A549 treated with GW870086 at 1 μM for 4 hours (cell line): ENCODE results near the gene PRSS50. TPM values are rescaled to one million over a fixed set of nuclear protein-coding genes. Genes with fewer than 3 reads are reported as not detected.

Source experiments
- total RNA-seq: library from RNA; stranded (reverse); fragments of 200-300 nt; extraction: Qiagen RNA extraction; gene quantifications from 5 replicates; pipeline ENCODE4 v1.2.3, GENCODE V29; 2022; ENCODE audit warnings: low read depth

The PRSS50 gene
- not detected in 5 replicates for total RNA-seq

GRCh38 chr3:46717447-46718231, at the start of gene PRSS50:
Gene PRSS50, minus strand, starts transcription at chr3:46717869. Its CDS starts 45 bp downstream, at chr3:46717824.

GRCh38 chr3:46701181-46701939, 16.3 kb downstream of the PRSS50 start, which contains the start of gene TMIE:
Gene TMIE, plus strand, starts transcription at chr3:46701392. Its CDS starts 96 bp downstream, at chr3:46701488.

GRCh38 chr3:46693038-46693891, 24.4 kb downstream of the PRSS50 start, which contains the start of gene ALS2CL:
Gene ALS2CL, minus strand, starts transcription at chr3:46693679. Its CDS starts 4,239 bp downstream, at chr3:46689440.

Other genes with a start within 250 kb of the PRSS50 start
- not detected in 5 replicates for gene RTP3, start 219.9 kb downstream of the PRSS50 start, total RNA-seq
- not detected in 5 replicates for gene LRRC2, start 151.6 kb downstream of the PRSS50 start, total RNA-seq
- not detected in 5 replicates for gene FAM240A, start 105.3 kb downstream of the PRSS50 start, total RNA-seq
- gene ALS2CL, start 24.2 kb downstream of the PRSS50 start, total RNA-seq = 5.8 to 9.4 TPM (median 8.6 TPM) in 5 replicates
- gene TMIE, start 16.5 kb downstream of the PRSS50 start, total RNA-seq = 0.13 to 0.28 TPM (median 0.22 TPM) in 5 replicates
- 0.35 TPM in 1 of 5 replicates, not detected in the others for gene MYL3, start 145.6 kb upstream of the PRSS50 start, total RNA-seq
- gene PTH1R, start 159.9 kb upstream of the PRSS50 start, total RNA-seq = 0.59 to 1.1 TPM (median 0.94 TPM) in 5 replicates